ENCODE measurements around the gene HEXD. TPM values are rescaled to one million over a fixed set of nuclear protein-coding genes. Genes with fewer than 3 reads are reported as not detected.

Gene HEXD
- polyA plus RNA-seq, 3 donors = 28.1 to 55.7 (median 38.3) TPM

GRCh38 chr17:82465023-82465603 lies 47.0 kb downstream of the HEXD start:
- no peak for DNase-seq (ENCODE audit: extremely low read depth in 1 of 11, low read depth in 9 of 11, low spot score in 4 of 11)

DNA sequence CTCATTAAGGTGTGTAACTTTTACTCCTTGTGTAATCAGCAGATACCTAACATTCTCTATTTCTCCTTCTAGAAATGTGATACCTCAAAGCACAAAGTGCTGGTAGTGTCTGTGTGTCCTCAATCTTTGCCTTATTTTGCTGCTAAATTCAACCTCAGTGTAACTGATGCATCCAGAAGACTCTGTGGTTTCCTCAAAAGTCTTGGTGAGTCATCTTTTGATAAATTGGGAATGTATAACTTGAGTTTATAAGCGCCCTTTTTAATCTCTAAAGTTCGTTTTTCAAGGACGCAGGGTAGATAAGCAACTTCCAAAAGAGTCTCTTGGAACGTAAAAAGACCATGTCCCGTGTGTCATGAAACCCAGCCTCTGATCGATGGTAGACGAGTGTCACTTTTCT lies 50.5 kb downstream of the HEXD start:
- no peak for DNase-seq (ENCODE audit: extremely low read depth in 1 of 11, low read depth in 9 of 11, low spot score in 4 of 11)

- DNase-seq (ENCODE audit: extremely low read depth in 1 of 11, low read depth in 9 of 11, low spot score in 4 of 11) = no peak
These were observed 51.9 kb downstream of the HEXD start for GRCh38 chr17:82470065-82470464.

DNA sequence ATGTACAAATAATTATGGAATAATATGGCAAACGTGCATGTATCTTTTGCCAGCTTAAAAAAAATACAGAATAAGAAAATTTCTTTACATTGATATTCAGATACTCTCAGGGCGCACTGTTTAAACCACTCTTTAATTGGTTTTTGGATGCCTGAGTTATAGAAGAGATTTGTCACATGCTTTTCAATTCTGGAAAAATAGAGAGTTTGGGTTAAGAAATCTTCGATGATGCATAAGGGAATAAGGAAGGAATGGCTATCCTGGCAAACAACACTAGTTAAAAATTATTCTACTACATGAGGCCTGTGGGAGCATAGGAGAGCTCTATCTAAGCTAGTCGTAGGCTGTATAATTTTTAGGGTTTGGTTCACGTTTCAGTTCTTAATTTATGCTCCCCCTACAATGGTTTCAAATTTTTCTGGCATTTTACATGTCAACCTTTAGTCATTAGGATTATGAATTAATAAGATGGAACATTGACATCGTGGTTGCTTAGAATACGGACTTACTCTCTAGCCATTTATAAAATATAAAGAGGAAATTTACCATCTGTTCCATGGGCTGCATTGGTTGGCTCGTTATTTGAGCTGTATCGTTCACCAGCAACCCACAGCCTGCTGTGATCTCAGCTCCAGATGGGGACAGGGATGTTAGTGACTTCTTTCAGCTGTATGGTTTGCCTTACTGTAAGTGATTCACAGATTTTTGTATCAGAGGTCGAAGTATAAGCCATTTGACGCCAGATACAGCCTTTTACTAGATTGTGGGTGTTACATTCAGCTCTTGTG lies 56.3 kb downstream of the HEXD start:
- DNase-seq (ENCODE audit: extremely low read depth in 1 of 11, low read depth in 9 of 11, low spot score in 4 of 11) = no peak

DNA sequence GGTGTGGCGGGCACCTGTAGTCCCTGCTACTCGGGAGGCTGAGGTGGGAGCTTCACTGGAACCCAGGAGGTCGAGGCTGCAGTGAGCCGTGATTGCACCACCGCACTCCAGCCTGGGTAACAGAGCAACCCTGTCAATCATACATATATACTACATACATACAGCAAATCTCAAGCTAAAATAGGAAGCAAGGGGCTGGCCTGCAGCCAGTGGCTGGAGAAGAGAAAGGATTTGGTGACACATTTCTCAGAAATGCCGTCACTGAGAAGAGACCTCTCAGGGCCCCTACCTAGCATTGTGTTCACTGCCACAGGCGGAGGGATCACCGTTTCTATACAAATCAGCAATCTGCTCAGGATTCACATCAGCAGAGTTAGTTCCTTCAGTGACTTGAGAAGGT lies 57.3 kb downstream of the HEXD start:
- no peak for DNase-seq (ENCODE audit: extremely low read depth in 1 of 11, low read depth in 9 of 11, low spot score in 4 of 11)

GRCh38 chr17:82477934-82478333 lies 59.8 kb downstream of the HEXD start:
- DNase-seq (ENCODE audit: extremely low read depth in 1 of 11, low read depth in 9 of 11, low spot score in 4 of 11) = no peak

- no peak for DNase-seq (ENCODE audit: extremely low read depth in 1 of 11, low read depth in 9 of 11, low spot score in 4 of 11)
These were observed 61.5 kb downstream of the HEXD start for GRCh38 chr17:82479602-82480001.

- no peak for DNase-seq (ENCODE audit: extremely low read depth in 1 of 11, low read depth in 9 of 11, low spot score in 4 of 11)
These were observed 62.2 kb downstream of the HEXD start for GRCh38 chr17:82480318-82480717.

DNA sequence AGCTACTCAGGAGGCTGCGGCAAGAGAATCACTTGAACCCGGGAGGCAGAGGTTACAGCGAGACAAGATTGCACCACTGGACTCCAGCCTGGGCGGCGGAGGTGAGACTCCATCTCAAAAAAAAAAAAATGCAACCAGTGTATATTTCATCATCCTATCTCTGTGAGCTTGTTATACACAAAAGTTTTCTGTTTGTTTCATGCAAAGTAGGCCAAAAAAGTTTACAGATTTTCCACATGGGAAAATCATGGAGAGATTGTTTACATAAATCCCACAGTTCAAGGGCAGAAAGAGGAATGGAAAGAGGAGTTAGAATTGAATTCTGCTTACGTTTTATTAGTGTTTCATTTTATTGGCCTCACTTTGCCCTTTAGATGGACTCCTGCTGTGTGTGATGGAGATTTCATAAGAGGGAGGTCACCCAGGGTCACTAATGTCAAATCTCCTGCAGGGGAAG lies 65.1 kb downstream of the HEXD start:
- DNase-seq (ENCODE audit: extremely low read depth in 1 of 11, low read depth in 9 of 11, low spot score in 4 of 11) = no peak

GRCh38 chr17:82483836-82484235 lies 65.7 kb downstream of the HEXD start:
- no peak for DNase-seq (ENCODE audit: extremely low read depth in 1 of 11, low read depth in 9 of 11, low spot score in 4 of 11)

GRCh38 chr17:82486231-82487094 lies 68.3 kb downstream of the HEXD start:
- DNase-seq (ENCODE audit: extremely low read depth in 1 of 11, low read depth in 9 of 11, low spot score in 4 of 11) = no peak

DNA sequence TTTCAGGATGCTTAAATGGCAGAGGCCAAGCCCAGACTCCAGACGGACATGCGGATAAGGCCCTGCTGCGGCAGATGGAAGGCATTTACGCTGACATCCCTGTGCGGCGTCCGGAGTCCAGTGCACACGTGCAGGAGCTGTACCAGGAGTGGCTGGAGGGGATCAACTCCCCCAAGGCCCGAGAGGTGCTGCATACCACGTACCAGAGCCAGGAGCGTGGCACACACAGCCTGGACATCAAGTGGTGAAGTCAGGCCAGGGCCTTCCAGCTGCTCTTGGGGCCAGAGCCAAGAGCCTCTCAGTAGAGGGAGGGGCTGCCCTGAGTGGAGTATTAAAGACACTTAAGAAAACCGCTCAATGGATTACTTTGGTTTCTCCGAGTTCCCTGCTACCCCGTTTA lies 69.8 kb downstream of the HEXD start:
- DNase-seq (ENCODE audit: extremely low read depth in 1 of 11, low read depth in 9 of 11, low spot score in 4 of 11) = no peak

GRCh38 chr17:82489117-82489516 lies 71.0 kb downstream of the HEXD start:
- DNase-seq (ENCODE audit: extremely low read depth in 1 of 11, low read depth in 9 of 11, low spot score in 4 of 11) = no peak

GRCh38 chr17:82489851-82490511 lies 71.8 kb downstream of the HEXD start:
- no peak for DNase-seq (ENCODE audit: extremely low read depth in 1 of 11, low read depth in 9 of 11, low spot score in 4 of 11)

GRCh38 chr17:82490512-82491195 lies 72.5 kb downstream of the HEXD start:
- no peak for DNase-seq (ENCODE audit: extremely low read depth in 1 of 11, low read depth in 9 of 11, low spot score in 4 of 11)

DNA sequence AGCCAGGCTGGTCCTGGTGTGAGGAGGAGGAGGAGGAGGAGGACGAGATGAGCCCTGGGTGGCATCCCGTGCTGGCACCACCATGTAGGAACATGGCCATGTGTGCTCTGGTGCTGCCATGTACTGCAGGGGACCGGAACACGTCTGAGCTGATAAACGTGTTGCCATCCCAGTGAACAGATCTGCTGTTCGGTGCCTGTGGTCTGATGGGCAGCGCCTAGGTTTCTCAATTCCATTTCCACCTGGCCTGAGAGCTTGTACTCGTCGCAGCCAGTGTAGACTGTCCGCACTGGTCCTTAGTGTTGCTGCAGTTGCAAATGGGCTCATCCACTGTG lies 73.0 kb downstream of the HEXD start:
- no peak for DNase-seq (ENCODE audit: extremely low read depth in 1 of 11, low read depth in 9 of 11, low spot score in 4 of 11)

DNA sequence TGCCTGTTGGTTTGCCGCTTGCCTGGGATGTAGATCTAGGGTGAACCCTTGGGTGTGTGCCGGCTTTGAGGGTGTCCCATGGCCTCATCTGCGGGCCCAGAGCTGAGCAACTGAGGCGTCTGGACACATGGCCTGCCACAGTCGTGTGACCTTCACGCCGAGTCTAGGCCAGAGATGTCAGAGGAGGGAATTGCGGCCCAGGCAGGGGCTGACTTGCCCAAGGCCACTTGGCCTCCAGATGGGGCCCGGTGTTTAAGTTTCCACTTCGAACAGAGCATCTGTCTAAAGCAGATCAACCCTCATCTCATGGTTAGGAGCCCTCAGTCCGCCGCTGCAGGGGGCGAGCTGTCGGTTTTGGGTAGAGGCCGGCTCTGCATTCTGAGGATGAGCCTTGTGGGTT lies 73.4 kb downstream of the HEXD start:
- DNase-seq (ENCODE audit: extremely low read depth in 1 of 11, low read depth in 9 of 11, low spot score in 4 of 11) = no peak

Measured in renal cortex interstitium (tissue), 11 donors.